ENCODE results near the gene NFIL3. TPM values are rescaled to one million over a fixed set of nuclear protein-coding genes. Genes with fewer than 3 reads are reported as not detected.

NFIL3 gene
- polyA plus RNA-seq, 1 of the 3 experiments (the other 2 are of a cell fraction) = 9.3 TPM

DNA sequence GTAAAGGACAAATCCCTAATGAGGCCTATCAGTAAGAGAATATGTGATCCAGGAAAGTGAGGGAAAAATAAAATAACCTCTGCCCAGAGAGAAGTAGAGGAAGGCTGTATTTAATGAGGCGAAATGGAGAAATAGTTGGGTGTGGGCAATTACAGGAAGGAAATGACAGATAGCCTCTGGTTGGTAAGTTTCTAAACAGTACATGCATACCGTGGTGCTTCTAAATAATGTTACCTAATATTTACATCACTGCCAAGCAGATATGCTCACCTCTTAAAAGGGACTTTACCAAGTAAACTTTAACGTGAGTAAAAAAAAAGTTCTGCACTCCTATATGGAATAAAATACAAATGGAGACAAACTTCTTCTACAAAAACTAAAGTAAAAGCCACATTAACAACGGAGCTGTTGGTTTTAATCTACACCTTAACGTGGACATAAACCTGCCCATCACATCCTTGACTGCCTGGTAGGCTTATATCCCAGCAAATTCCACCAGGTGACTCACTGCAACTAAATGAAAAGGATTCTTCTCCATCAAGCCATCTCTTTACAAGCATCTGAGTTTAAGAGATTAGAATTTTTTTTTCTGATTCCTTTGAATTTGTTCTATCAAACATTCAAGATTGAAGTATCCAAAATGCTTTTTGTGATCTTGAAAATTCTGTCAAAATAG is 12.4 kb downstream of the NFIL3 start:
- ChIA-PET POLR2A (no interaction called here), CTCF (interaction anchor here (1.5 to 2.0 kb wide), 3 partner anchors 10 to 496 kb away, joined by 3 to 8 read pairs (median 7); no protein-coding TSS in a partner anchor)
- Histone ChIP-seq H3K9me3 (no peaks in the 10 kb centered on the region), H3K9ac (no peak overlapping the region), H4K20me1 (ENCODE audit: insufficient read depth) (no peaks in the 10 kb centered on the region; the same call in 1 of the 2 replicates), H2AFZ (ENCODE audit: low read depth) (no peak overlapping the region), H3K4me3 (ENCODE audit: low read depth in 2 of 2, low read length in 1 of 2) (no peak overlapping the region), H3K27me3 (ENCODE audit: insufficient read depth) (no peaks in the 10 kb centered on the region), H3K9me2 (no peaks in the 10 kb centered on the region), H3K4me2 (no peak overlapping the region), H3F3A (replicated peaks; ENCODE audit: insufficient read depth) (peaks cover 16% of the 10 kb centered on the region), H3K27ac (ENCODE audit: low read depth in 2 of 2, low read length in 1 of 2) (no peak overlapping the region), H3K79me2 (ENCODE audit: insufficient read depth) (peaks cover 53% of the 10 kb centered on the region), H3K4me1 (ENCODE audit: control insufficient read depth in 1 of 2, insufficient read depth in 2 of 2, low read depth in 1 of 2, low read length in 1 of 2) (peaks cover 0 to 8% of the 10 kb centered on the region in 2 experiments; a peak in 2 of 4 replicates), H3K36me3 (replicated peaks in 1 of 2; ENCODE audit: control insufficient read depth in 1 of 2, insufficient read depth in 2 of 2, low read length in 1 of 2) (peaks cover 15 to 19% of the 10 kb centered on the region in 2 experiments)
- TF ChIP-seq TCF12 (IDR thresholded peaks at IDR 0.05) (peak; percentile 25; the same call in 1 of the 2 replicates), RXRA (IDR thresholded peaks at IDR 0.05; ENCODE audit: borderline replicate concordance, low read depth) (no peak), JUND (IDR thresholded peaks at IDR 0.05) (no peak), FOSL2 (IDR thresholded peaks at IDR 0.05; ENCODE audit: borderline replicate concordance, low read depth) (peak; percentile 44; the same call in 1 of the 2 replicates), CHD2 (IDR thresholded peaks at IDR 0.05; ENCODE audit: low read length, partially characterized antibody) (no peak)
- no peak for DNase-seq
- 75% methylated on average over 5 of the region's 5 CpGs for WGBS (ENCODE audit: low lambda C conversion rate)

DNA sequence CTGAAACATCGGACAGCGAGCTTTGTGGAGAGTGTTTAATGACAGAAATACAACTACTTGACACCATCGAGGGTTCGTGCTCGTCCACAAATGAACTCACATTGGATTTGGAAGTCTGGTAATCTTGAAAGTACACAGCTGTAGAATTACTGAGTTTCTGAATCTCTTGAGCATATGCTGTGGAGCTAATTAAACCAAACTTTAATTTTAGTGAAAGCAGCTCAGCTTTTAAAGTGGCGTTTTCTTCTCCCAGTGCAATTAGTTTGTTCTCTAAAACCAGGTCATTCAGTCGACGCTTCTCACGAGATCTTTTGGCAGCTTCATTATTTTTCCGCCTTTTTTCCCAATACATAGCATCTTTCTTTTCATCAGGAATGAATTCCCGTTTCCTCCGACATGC is 13.5 kb downstream of the NFIL3 start:
- POLR2A ChIA-PET = no interaction called here
- Histone ChIP-seq H3K9ac (no peak overlapping the region), H3K9me3 (no peaks in the 10 kb centered on the region), H3K4me2 (no peak overlapping the region), H2AFZ (ENCODE audit: low read depth) (no peak overlapping the region), H4K20me1 (ENCODE audit: insufficient read depth) (no peaks in the 10 kb centered on the region; the same call in 1 of the 2 replicates), H3K4me3 (ENCODE audit: low read depth in 2 of 2, low read length in 1 of 2) (no peak overlapping the region), H3K36me3 (replicated peaks in 1 of 2; ENCODE audit: control insufficient read depth in 1 of 2, insufficient read depth in 2 of 2, low read length in 1 of 2) (peaks cover 15 to 19% of the 10 kb centered on the region in 2 experiments), H3K9me2 (no peaks in the 10 kb centered on the region), H3K27me3 (ENCODE audit: insufficient read depth) (no peaks in the 10 kb centered on the region), H3K79me2 (ENCODE audit: insufficient read depth) (peaks cover 42% of the 10 kb centered on the region), H3K27ac (ENCODE audit: low read depth in 2 of 2, low read length in 1 of 2) (no peak overlapping the region), H3K4me1 (ENCODE audit: control insufficient read depth in 1 of 2, insufficient read depth in 2 of 2, low read depth in 1 of 2, low read length in 1 of 2) (peaks cover 0 to 8% of the 10 kb centered on the region in 2 experiments; a peak in 2 of 4 replicates), H3F3A (replicated peaks; ENCODE audit: insufficient read depth) (peaks cover 16% of the 10 kb centered on the region)
- TF ChIP-seq, protein P1, sequence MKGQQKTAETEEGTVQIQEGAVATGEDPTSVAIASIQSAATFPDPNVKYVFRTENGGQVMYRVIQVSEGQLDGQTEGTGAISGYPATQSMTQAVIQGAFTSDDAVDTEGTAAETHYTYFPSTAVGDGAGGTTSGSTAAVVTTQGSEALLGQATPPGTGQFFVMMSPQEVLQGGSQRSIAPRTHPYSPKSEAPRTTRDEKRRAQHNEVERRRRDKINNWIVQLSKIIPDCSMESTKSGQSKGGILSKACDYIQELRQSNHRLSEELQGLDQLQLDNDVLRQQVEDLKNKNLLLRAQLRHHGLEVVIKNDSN (IDR thresholded peaks at IDR 0.05; ENCODE audit: borderline replicate concordance, low read depth) = no peak
- no peak for TF ChIP-seq NFIC (IDR thresholded peaks at IDR 0.05; ENCODE audit: borderline replicate concordance)
- no peak for TF ChIP-seq GATA2 (CRISPR knock-in tag; IDR thresholded peaks at IDR 0.05)
- no peak for TF ChIP-seq RCOR1 (IDR thresholded peaks at IDR 0.05; ENCODE audit: low read length)
- TF ChIP-seq CTCF (IDR thresholded peaks at IDR 0.05) = no peak
- TF ChIP-seq EZH2phosphoT487 (IDR thresholded peaks at IDR 0.05; ENCODE audit: borderline replicate concordance, low read depth) = no peak
- no peak for TF ChIP-seq MEF2A (IDR thresholded peaks at IDR 0.05; ENCODE audit: borderline replicate concordance, low read depth)
- TF ChIP-seq ZBTB33 (IDR thresholded peaks at IDR 0.05; ENCODE audit: borderline replicate concordance, low read depth) = no peak
- no peak for TF ChIP-seq TEAD4 (IDR thresholded peaks at IDR 0.05; ENCODE audit: borderline replicate concordance, insufficient read depth)
- no peak for TF ChIP-seq RXRA (IDR thresholded peaks at IDR 0.05; ENCODE audit: borderline replicate concordance, low read depth)
- no peak for TF ChIP-seq TAF1 (IDR thresholded peaks at IDR 0.05; ENCODE audit: borderline replicate concordance, low read depth, low read length)
- TF ChIP-seq NRF1 (IDR thresholded peaks at IDR 0.05; ENCODE audit: low read depth, low read length) = no peak
- no peak for TF ChIP-seq GABPA (IDR thresholded peaks at IDR 0.05; ENCODE audit: low read depth)
- TF ChIP-seq ELF1 (IDR thresholded peaks at IDR 0.05) = no peak
- no peak for TF ChIP-seq FOSL2 (IDR thresholded peaks at IDR 0.05; ENCODE audit: borderline replicate concordance, low read depth)
- TF ChIP-seq YY1 (IDR thresholded peaks at IDR 0.05; ENCODE audit: low read depth) = no peak
- 99% methylated on average over 12 of the region's 12 CpGs for WGBS (ENCODE audit: low lambda C conversion rate)
- CTCF ChIA-PET = interaction anchor here (0.6 to 2.0 kb wide), 3 partner anchors 13 to 1311 kb away, joined by 3 to 8 read pairs (median 3); no protein-coding TSS in a partner anchor
- DNase-seq = no peak

Measured in SK-N-SH (cell line).